ENCODE measurements around the gene LHX6. TPM values are rescaled to one million over a fixed set of nuclear protein-coding genes. Genes with fewer than 3 reads are reported as not detected.

LHX6 gene
- total RNA-seq, 1 experiment from 2014 or later, result 11.1 TPM

GRCh38 chr9:122213589-122214413, 15.0 kb downstream of the LHX6 start:
- Histone ChIP-seq H3K27me3 (ENCODE audit: low read length) (no peaks in the 10 kb centered on the region), H3K9ac (ENCODE audit: low read length) (peak overlapping the region; percentile 60)
- POLR2A ChIA-PET (ENCODE audit: unreplicated experiment), result interaction anchor here (0.6 kb wide), 1 partner anchor 70 kb away, joined by 3 read pairs; no protein-coding TSS in a partner anchor

GRCh38 chr9:122213102-122213588, 15.6 kb downstream of the LHX6 start:
- Histone ChIP-seq H3K4me2 (ENCODE audit: low read length) (peak overlapping the region; percentile 91), H3K9me2 (replicated peaks; ENCODE audit: low read length) (no peaks in the 10 kb centered on the region), H3K9ac (ENCODE audit: low read length) (peak overlapping the region; percentile 60), H3K4me1 (ENCODE audit: insufficient read depth, low read length) (peaks cover 24% of the 10 kb centered on the region), H3K4me3 (ENCODE audit: low read length) (peak overlapping the region; percentile 67), H3K9me3 (ENCODE audit: low read length) (no peaks in the 10 kb centered on the region), H4K20me1 (ENCODE audit: low read length) (no peaks in the 10 kb centered on the region), H3F3A (ENCODE audit: low read length, unreplicated experiment) (no peaks in the 10 kb centered on the region), H2AFZ (ENCODE audit: low read length) (peak overlapping the region; percentile 77), H3K27me3 (ENCODE audit: low read length) (no peaks in the 10 kb centered on the region), H3K27ac (ENCODE audit: low read length) (no peak overlapping the region), H3K36me3 (ENCODE audit: low read depth, low read length) (no peaks in the 10 kb centered on the region), H3K79me2 (ENCODE audit: low read length) (peaks cover 23% of the 10 kb centered on the region)
- no peak for ATAC-seq
- TSS peak; percentile 45 for BruUV-seq (replicated peaks)
- ChIA-PET POLR2A (ENCODE audit: unreplicated experiment) (no interaction called here), CTCF (no interaction called here)
- intact Hi-C loops (cut with micrococcal nuclease), result no loop called here
- no peak for TF ChIP-seq EZH2 (IDR thresholded peaks at IDR 0.05; ENCODE audit: low read length, unreplicated experiment)
- no peak for TF ChIP-seq EZH2phosphoT487 (IDR thresholded peaks at IDR 0.05; ENCODE audit: borderline replicate concordance, low read length)
- no peak for DNase-seq

More at GRCh38 chr9:122213589-122214413, 15.0 kb downstream of the LHX6 start:
- DNase-seq, result peak; percentile 89
- Histone ChIP-seq H3K36me3 (ENCODE audit: low read depth, low read length) (no peaks in the 10 kb centered on the region), H2AFZ (ENCODE audit: low read length) (peak overlapping the region; percentile 79), H3K4me2 (ENCODE audit: low read length) (peak overlapping the region; percentile 91), H3K9me3 (ENCODE audit: low read length) (no peaks in the 10 kb centered on the region), H3K9me2 (replicated peaks; ENCODE audit: low read length) (no peaks in the 10 kb centered on the region), H3K27ac (ENCODE audit: low read length) (no peak overlapping the region), H3F3A (ENCODE audit: low read length, unreplicated experiment) (no peaks in the 10 kb centered on the region), H3K4me1 (ENCODE audit: insufficient read depth, low read length) (peaks cover 31% of the 10 kb centered on the region), H3K4me3 (ENCODE audit: low read length) (peak overlapping the region; percentile 67), H3K79me2 (ENCODE audit: low read length) (peaks cover 23% of the 10 kb centered on the region), H4K20me1 (ENCODE audit: low read length) (no peaks in the 10 kb centered on the region)
- intact Hi-C loops (cut with micrococcal nuclease), result no loop called here
- BruUV-seq (replicated peaks), result no TSS peak
- CTCF ChIA-PET, result interaction anchor here (0.5 kb wide), 1 partner anchor 946 kb away, joined by 10 read pairs; the partner anchor contains the start of gene GSN
- ATAC-seq, result peak; percentile 92
- TF ChIP-seq CTCF (conservative IDR thresholded peaks at IDR 0.05; ENCODE audit: low read depth, low read length), result no peak

GRCh38 chr9:122212473-122213004, 16.2 kb downstream of the LHX6 start:
- H3K27ac ChIP-seq (ENCODE audit: low read length), result no peak overlapping the region
- peaks cover 23% of the 10 kb centered on the region for H3K79me2 ChIP-seq (ENCODE audit: low read length)
- H2AFZ ChIP-seq (ENCODE audit: low read length), result no peak overlapping the region
- no peaks in the 10 kb centered on the region for H3K9me3 ChIP-seq (ENCODE audit: low read length)
- H3K9me2 ChIP-seq (replicated peaks; ENCODE audit: low read length), result no peaks in the 10 kb centered on the region
- BruUV-seq (replicated peaks), result no TSS peak
- no peaks in the 10 kb centered on the region for H4K20me1 ChIP-seq (ENCODE audit: low read length)
- intact Hi-C loops (cut with micrococcal nuclease), result no loop called here
- POLR2A ChIA-PET (ENCODE audit: unreplicated experiment), result no interaction called here
- peak overlapping the region; percentile 67; the same call in 1 of the 2 replicates for H3K4me3 ChIP-seq (ENCODE audit: low read length)
- CTCF ChIA-PET, result interaction anchor here (0.6 kb wide), 1 partner anchor 44 kb away, joined by 3 read pairs; no protein-coding TSS in a partner anchor
- ATAC-seq, result no peak
- DNase-seq, result no peak
- no peaks in the 10 kb centered on the region for H3F3A ChIP-seq (ENCODE audit: low read length, unreplicated experiment)
- H3K36me3 ChIP-seq (ENCODE audit: low read depth, low read length), result no peaks in the 10 kb centered on the region
- no peak for TF ChIP-seq CTCF (conservative IDR thresholded peaks at IDR 0.05; ENCODE audit: low read depth, low read length)
- TF ChIP-seq EZH2 (IDR thresholded peaks at IDR 0.05; ENCODE audit: low read length, unreplicated experiment), result no peak
- no peak for TF ChIP-seq EZH2phosphoT487 (IDR thresholded peaks at IDR 0.05; ENCODE audit: borderline replicate concordance, low read length)
- peak overlapping the region; percentile 91 for H3K4me2 ChIP-seq (ENCODE audit: low read length)
- H3K9ac ChIP-seq (ENCODE audit: low read length), result no peak overlapping the region
- no peaks in the 10 kb centered on the region for H3K27me3 ChIP-seq (ENCODE audit: low read length)
- H3K4me1 ChIP-seq (ENCODE audit: insufficient read depth, low read length), result peaks cover 18% of the 10 kb centered on the region
